Nephron (organoid): ENCODE results near the gene OSBP2.

Experiments
- H3K27ac Mint-ChIP-seq, 3 experiments: 2 replicates each; pipeline ENCODE4 v1.8.0; 2020; ENCODE audit warnings: mixed read lengths in 3 of 3, mild to moderate bottlenecking in 2 of 3, moderate library complexity in 1 of 3
- H3K27me3 Mint-ChIP-seq: 2 replicates; pipeline ENCODE4 v1.8.0; 2021; ENCODE audit warnings: low read depth, mild to moderate bottlenecking, moderate library complexity, mixed read lengths
- H3K36me3 Mint-ChIP-seq: 2 replicates; pipeline ENCODE4 v1.8.0; 2020; ENCODE audit warnings: low read depth, mixed read lengths
- H3K4me1 Mint-ChIP-seq: 2 replicates; pipeline ENCODE4 v1.8.0; 2020; ENCODE audit warnings: mixed read lengths
- H3K4me3 Mint-ChIP-seq, 3 experiments: 2 replicates each; pipeline ENCODE4 v1.8.0; 2020; ENCODE audit warnings: mild to moderate bottlenecking in 3 of 3, mixed read lengths in 3 of 3, moderate library complexity in 2 of 3
- H3K9me3 Mint-ChIP-seq: 2 replicates; pipeline ENCODE4 v1.8.0; 2020; ENCODE audit warnings: mixed read lengths
- CTCF ChIP-seq, 3 experiments: fragments of 200-600 bp; sonication (generic); IDR thresholded peaks; one replicate each; pipeline ENCODE4 v1.5.0; 2021; ENCODE audit warnings: antibody characterized with exemption in 3 of 3; ENCODE audit not compliant: unreplicated experiment in 3 of 3

The OSBP2 gene

GRCh38 chr22:30931541-30932300 is 237.0 kb downstream of the OSBP2 start:
- TF ChIP-seq CTCF (IDR thresholded peaks at IDR 0.05; ENCODE audit: unreplicated experiment in 3 of 3): no peak
- peaks cover 83% of the 10 kb centered on the region for H3K36me3 Mint-ChIP-seq

GRCh38 chr22:30932661-30933060 is 238.0 kb downstream of the OSBP2 start:
- Mint-ChIP-seq H3K9me3 (no peaks in the 10 kb centered on the region), H3K27me3 (no peaks in the 10 kb centered on the region), H3K36me3 (peaks cover 80% of the 10 kb centered on the region), H3K4me1 (peaks cover 7% of the 10 kb centered on the region), H3K4me3 (no peak overlapping the region), H3K27ac (no peak overlapping the region)
- TF ChIP-seq CTCF (IDR thresholded peaks at IDR 0.05; ENCODE audit: unreplicated experiment in 3 of 3): no peak

More at GRCh38 chr22:30931541-30932300, 237.0 kb downstream of the OSBP2 start:
- Mint-ChIP-seq H3K27ac (no peak overlapping the region), H3K9me3 (no peaks in the 10 kb centered on the region), H3K4me1 (peaks cover 7% of the 10 kb centered on the region), H3K27me3 (no peaks in the 10 kb centered on the region), H3K4me3 (no peak overlapping the region)

GRCh38 chr22:30933457-30933856 is 238.8 kb downstream of the OSBP2 start:
- Mint-ChIP-seq H3K4me1 (peaks cover 7% of the 10 kb centered on the region), H3K9me3 (no peaks in the 10 kb centered on the region), H3K27ac (no peak overlapping the region), H3K36me3 (peaks cover 77% of the 10 kb centered on the region), H3K4me3 (no peak overlapping the region), H3K27me3 (no peaks in the 10 kb centered on the region)
- TF ChIP-seq CTCF (IDR thresholded peaks at IDR 0.05; ENCODE audit: unreplicated experiment in 3 of 3): no peak

GRCh38 chr22:30934053-30934452 is 239.4 kb downstream of the OSBP2 start:
- peaks cover 7% of the 10 kb centered on the region for H3K4me1 Mint-ChIP-seq
- TF ChIP-seq CTCF (IDR thresholded peaks at IDR 0.05; ENCODE audit: unreplicated experiment in 3 of 3): no peak
- no peaks in the 10 kb centered on the region for H3K27me3 Mint-ChIP-seq
- H3K4me3 Mint-ChIP-seq: no peak overlapping the region
- H3K36me3 Mint-ChIP-seq: peaks cover 78% of the 10 kb centered on the region
- no peak overlapping the region for H3K27ac Mint-ChIP-seq
- H3K9me3 Mint-ChIP-seq: no peaks in the 10 kb centered on the region

- H3K36me3 Mint-ChIP-seq: peaks cover 81% of the 10 kb centered on the region
These were observed 246.2 kb downstream of the OSBP2 start for GRCh38 chr22:30940685-30941362.

More at GRCh38 chr22:30940685-30941362, 246.2 kb downstream of the OSBP2 start:
- H3K27ac Mint-ChIP-seq: no peak overlapping the region
- H3K27me3 Mint-ChIP-seq: no peaks in the 10 kb centered on the region
- H3K4me3 Mint-ChIP-seq: no peak overlapping the region
- no peaks in the 10 kb centered on the region for H3K4me1 Mint-ChIP-seq
- no peaks in the 10 kb centered on the region for H3K9me3 Mint-ChIP-seq
- TF ChIP-seq CTCF (IDR thresholded peaks at IDR 0.05; ENCODE audit: unreplicated experiment in 3 of 3): no peak
